ENCODE measurements around the gene MEX3A.

GRCh38 chr1:156117414-156118176, 35.3 kb upstream of the MEX3A start:
- TF ChIP-seq CTCF (IDR thresholded peaks at IDR 0.05) (no peak), EZH2 (IDR thresholded peaks at IDR 0.05) (no peak)
